Parathyroid adenoma (tissue), 2 donors: ENCODE data around the gene RNF126.

Experiments
- H2AFZ ChIP-seq: fragments of 300-600 bp; sonication (generic); one replicate; pipeline ENCODE4 v1.7.0; 2017; ENCODE audit warnings: antibody characterized with exemption, mild to moderate bottlenecking
- H3K27ac ChIP-seq: fragments of 300-600 bp; sonication (generic); one replicate; pipeline ENCODE4 v1.7.0; 2017
- H3K27me3 ChIP-seq: fragments of 300-600 bp; sonication (generic); one replicate; pipeline ENCODE4 v1.7.0; 2017; ENCODE audit warnings: low read length; ENCODE audit not compliant: control insufficient read depth, insufficient read depth
- H3K36me3 ChIP-seq: fragments of 300-600 bp; sonication (generic); one replicate; pipeline ENCODE4 v1.7.0; 2017; ENCODE audit warnings: low read length; ENCODE audit not compliant: control insufficient read depth, insufficient read depth
- H3K4me1 ChIP-seq: fragments of 300-600 bp; sonication (generic); one replicate; pipeline ENCODE4 v1.7.0; 2017; ENCODE audit warnings: control low read depth
- H3K4me2 ChIP-seq: fragments of 300-600 bp; sonication (generic); one replicate; pipeline ENCODE4 v1.7.0; 2017; ENCODE audit warnings: low read length
- H3K4me3 ChIP-seq: fragments of 300-600 bp; sonication (generic); one replicate; pipeline ENCODE4 v1.7.0; 2017; ENCODE audit warnings: low read depth, low read length
- H3K79me2 ChIP-seq: fragments of 300-600 bp; sonication (generic); one replicate; pipeline ENCODE4 v1.7.0; 2017; ENCODE audit warnings: control low read depth
- H3K9ac ChIP-seq: fragments of 300-600 bp; sonication (generic); one replicate; pipeline ENCODE4 v1.7.0; 2017; ENCODE audit warnings: mild to moderate bottlenecking
- H3K9me3 ChIP-seq: fragments of 300-600 bp; sonication (generic); one replicate; pipeline ENCODE4 v1.7.0; 2017; ENCODE audit warnings: low read length; ENCODE audit not compliant: control insufficient read depth
- TF ChIP-seq, protein P1 (sequence below): fragments of 300-600 bp; sonication (generic); IDR thresholded peaks from one replicate; pipeline ENCODE4 v1.7.0; 2017; ENCODE audit warnings: antibody characterized with exemption, mild to moderate bottlenecking
- donor health status: primary hyperparathyroidism.

The RNF126 gene

DNA sequence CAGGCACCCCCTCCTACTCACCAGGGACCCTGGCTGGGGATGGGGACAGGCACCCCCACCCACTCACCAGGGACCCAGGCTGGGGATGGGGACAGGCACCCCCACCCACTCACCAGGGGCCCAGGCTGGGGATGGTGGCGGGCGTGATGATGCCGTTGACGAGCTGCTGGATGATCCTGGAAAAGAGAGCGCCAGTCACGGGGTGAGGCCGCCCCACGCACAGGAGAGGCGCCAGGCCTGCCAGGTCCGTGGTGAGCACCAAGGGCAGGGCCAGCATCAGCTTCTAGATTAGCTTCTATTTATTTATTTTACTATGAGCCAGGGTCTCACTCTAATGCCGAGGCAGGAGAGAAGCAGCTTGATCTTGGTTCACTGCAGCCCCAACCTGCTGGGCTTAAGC, 12.9 kb downstream of the RNF126 start:
- no peaks in the 10 kb centered on the region for H3K4me1 ChIP-seq
- TF ChIP-seq, protein P1, sequence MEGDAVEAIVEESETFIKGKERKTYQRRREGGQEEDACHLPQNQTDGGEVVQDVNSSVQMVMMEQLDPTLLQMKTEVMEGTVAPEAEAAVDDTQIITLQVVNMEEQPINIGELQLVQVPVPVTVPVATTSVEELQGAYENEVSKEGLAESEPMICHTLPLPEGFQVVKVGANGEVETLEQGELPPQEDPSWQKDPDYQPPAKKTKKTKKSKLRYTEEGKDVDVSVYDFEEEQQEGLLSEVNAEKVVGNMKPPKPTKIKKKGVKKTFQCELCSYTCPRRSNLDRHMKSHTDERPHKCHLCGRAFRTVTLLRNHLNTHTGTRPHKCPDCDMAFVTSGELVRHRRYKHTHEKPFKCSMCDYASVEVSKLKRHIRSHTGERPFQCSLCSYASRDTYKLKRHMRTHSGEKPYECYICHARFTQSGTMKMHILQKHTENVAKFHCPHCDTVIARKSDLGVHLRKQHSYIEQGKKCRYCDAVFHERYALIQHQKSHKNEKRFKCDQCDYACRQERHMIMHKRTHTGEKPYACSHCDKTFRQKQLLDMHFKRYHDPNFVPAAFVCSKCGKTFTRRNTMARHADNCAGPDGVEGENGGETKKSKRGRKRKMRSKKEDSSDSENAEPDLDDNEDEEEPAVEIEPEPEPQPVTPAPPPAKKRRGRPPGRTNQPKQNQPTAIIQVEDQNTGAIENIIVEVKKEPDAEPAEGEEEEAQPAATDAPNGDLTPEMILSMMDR: no peak
- H3K9ac ChIP-seq: no peak overlapping the region
- no peak overlapping the region for H3K4me3 ChIP-seq
- no peak overlapping the region for H2AFZ ChIP-seq
- no peaks in the 10 kb centered on the region for H3K27me3 ChIP-seq
- H3K27ac ChIP-seq: no peak overlapping the region
- H3K36me3 ChIP-seq: no peaks in the 10 kb centered on the region
- no peaks in the 10 kb centered on the region for H3K9me3 ChIP-seq
- H3K4me2 ChIP-seq: no peak overlapping the region
- H3K79me2 ChIP-seq: peaks cover 18% of the 10 kb centered on the region

DNA sequence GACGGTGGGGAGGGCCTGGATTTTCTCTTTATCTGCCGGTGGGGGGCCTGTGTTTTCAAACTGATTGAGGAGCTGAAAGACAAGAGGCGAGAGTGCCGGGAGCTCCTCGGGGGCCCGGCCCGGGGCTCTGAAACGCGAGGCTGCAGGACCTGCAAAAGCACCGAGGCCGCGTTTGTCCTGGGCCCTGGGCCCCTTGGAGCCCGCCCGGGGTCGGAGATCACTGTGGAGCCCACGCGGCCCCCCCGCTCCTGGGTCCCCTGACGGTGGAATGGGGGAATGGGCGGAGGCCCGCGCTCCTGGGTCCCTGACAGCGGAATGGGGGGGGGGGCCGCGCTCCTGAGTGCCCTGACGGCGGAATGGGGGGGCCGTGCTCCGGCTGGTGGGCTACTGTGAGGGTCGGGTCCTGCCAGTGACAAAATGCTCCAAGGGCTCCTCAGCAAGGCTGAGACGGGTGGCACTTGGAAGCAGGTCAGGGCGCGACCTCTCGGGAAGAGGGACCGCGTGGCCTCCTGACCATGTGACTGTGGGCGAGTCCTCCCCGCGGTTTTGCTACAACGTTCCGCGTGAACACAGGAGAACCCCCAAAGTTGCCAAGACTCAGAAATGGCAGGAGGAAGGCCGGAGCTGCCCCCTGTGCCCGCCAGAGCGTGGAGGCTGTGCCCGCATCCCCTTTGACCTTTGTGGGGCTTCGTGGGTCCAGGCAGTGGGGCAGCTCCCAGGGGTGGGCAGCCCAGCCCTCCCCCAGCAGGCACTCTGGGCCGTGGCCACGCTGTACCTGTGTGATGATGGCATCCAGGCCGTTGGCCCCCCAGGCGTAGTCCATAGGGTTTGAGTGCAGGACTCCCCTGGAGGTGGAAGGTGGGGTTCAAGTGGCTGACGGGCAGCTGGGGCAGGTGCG, 13.9 kb downstream of the RNF126 start:
- H3K79me2 ChIP-seq: peaks cover 16% of the 10 kb centered on the region
- H3K27me3 ChIP-seq: no peaks in the 10 kb centered on the region
- no peak overlapping the region for H3K9ac ChIP-seq
- H2AFZ ChIP-seq: no peak overlapping the region
- no peaks in the 10 kb centered on the region for H3K9me3 ChIP-seq
- H3K27ac ChIP-seq: no peak overlapping the region
- H3K4me1 ChIP-seq: no peaks in the 10 kb centered on the region
- no peaks in the 10 kb centered on the region for H3K36me3 ChIP-seq
- no peak overlapping the region for H3K4me2 ChIP-seq
- TF ChIP-seq, protein P1: no peak
- no peak overlapping the region for H3K4me3 ChIP-seq

DNA sequence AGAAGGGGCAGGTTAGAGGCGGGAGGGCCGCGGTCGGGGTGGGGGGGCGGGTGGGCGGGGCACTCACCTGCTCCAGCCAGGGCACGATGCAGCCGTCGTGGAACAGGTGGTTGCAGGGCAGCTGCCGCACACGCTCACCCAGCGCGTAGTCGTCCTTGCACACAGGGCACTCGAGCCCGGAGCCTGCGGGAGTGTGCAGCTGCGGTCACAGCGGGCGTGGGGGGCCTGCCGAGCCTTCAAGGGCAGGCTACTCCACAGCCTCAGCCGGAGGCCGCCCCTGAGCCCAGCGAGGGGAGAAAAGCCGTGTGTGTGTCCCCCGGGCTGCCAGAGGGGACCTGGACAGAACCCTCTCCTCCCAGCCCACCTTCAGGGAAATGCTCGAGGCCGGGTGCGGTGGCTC, 14.7 kb downstream of the RNF126 start:
- Histone ChIP-seq H3K27me3 (no peaks in the 10 kb centered on the region), H3K9ac (no peak overlapping the region), H3K4me2 (no peak overlapping the region), H3K27ac (no peak overlapping the region), H3K79me2 (peaks cover 10% of the 10 kb centered on the region), H3K36me3 (no peaks in the 10 kb centered on the region), H3K4me1 (no peaks in the 10 kb centered on the region), H3K4me3 (no peak overlapping the region), H2AFZ (no peak overlapping the region), H3K9me3 (no peaks in the 10 kb centered on the region)
- TF ChIP-seq, protein P1: no peak

DNA sequence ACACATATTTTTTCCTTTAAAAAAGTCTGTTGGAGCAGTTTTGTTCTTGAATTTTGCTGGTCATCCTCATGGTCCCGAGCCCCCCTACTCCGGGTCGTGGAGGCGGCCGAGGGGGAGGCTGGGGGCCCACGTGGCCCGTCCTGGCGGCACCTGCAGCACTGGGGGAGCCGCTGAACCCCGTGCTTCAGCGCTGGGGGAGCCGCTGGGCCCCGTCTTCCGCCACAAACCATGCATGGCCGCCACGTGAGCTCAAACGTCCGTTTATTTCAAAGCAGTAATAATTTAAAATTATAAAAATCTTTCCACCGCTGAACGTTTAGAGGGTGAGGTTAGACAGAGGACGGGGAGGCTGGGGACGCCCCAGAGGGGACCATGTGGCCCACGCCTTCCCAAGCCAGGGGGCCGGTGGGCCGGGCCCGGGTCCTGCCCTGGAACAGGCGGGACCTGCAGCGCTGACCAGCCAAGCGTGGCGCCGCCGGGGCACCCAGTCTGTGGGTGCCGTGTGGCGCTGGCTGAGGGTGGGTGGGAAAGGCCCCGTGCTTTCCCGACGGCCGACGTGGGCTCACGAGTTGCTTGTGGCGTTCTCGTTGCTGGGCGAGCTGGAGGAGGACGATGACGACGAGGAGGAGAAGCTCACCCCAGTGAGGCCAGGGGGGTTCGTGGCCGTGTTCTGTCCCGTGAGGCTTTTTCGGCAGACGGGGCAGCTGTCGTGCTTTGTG, 15.3 kb downstream of the RNF126 start:
- Histone ChIP-seq H3K9me3 (no peaks in the 10 kb centered on the region), H3K27me3 (no peaks in the 10 kb centered on the region), H3K4me1 (no peaks in the 10 kb centered on the region), H3K4me3 (no peak overlapping the region), H2AFZ (no peak overlapping the region), H3K36me3 (no peaks in the 10 kb centered on the region), H3K27ac (no peak overlapping the region), H3K79me2 (peaks cover 5% of the 10 kb centered on the region), H3K4me2 (no peak overlapping the region), H3K9ac (no peak overlapping the region)
- TF ChIP-seq, protein P1: no peak
